Measurements from ENCODE around the gene ORAI2.
"Not testable (repeated sequence)": the region's sequence is repeated elsewhere in the genome, so short reads cannot be mapped to it uniquely, and the experiment has no call there.

ORAI2 gene

GRCh38 chr7:102446387-102447156, 13.2 kb downstream of the ORAI2 start:
- no peak for DNase-seq (ENCODE audit: low read depth)

DNA sequence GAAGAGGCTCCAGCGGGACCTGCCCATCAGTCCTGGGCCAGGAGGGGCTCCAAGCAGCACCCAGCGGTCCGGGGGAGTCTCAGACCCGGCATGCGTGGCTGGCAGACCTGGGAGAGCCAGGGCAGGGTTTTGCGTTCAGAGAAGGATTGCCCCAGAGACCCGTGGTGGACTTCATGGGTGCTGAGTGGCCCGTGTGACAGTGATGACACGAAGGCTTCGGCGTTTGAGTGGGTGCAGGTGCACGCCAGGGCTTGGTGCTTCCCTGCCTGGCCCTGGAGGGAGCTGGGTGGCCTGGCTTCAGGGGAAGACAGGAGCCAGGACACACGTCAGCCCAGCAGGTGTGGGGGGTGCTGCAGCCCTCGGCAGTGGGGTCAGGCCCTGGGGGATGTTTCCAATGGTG, 13.9 kb downstream of the ORAI2 start:
- no peak for DNase-seq (ENCODE audit: low read depth)

DNA sequence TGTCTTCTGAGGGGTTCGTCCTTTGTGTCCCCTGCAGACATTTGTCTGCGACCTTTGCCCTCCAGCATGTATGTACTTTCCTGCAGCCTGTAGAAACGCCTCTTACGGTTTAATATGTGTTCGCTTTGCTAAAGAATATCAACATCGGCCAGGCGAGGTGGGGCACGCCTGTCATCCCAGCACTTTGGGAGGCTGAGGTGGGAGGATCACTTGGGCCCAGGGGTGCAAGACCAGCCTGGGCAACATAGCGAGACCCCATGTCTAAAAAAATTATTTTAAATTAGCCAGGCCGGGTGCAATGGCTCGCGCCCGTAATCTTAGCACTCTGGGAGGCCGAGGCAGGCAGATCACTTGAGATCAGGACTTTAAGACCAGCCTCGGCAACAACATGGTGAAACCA, 15.8 kb downstream of the ORAI2 start:
- no peak for DNase-seq (ENCODE audit: low read depth)

- no peak for DNase-seq (ENCODE audit: low read depth)
These were observed 16.9 kb downstream of the ORAI2 start for GRCh38 chr7:102450242-102450641.

DNA sequence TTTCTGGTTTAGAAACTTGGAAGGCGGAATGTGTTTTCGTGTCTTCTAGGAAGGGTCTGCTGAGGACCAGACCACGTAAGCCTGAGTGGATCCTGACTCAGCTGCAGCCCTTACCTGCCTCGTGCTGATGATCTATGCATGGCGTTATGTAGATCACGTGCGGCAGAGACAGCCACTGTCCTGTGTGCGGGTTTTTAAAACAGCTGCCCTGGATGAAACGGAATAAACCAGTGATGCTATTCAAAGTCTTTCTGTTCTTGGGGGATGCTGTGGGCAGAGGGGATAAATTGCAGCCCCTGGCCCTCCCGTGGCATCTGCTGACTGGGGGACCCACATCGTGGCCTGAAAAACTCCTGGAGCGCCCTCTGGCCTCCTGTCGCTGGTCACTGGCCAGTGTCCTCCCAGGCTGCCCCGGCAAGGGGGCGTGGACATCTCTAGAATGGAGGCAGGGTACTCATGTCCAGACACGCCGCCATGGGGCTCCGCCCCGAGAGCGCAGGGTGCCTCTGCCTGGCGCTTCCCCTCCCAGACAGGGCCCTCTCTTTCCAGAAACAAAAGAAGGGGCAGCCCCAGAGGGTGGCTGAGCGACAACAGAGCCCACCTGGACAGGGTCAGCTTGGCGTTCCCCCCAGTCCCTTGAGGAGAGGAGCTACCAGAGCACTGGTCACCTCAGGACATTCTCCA, 18.1 kb downstream of the ORAI2 start:
- no peak for DNase-seq (ENCODE audit: low read depth)

DNA sequence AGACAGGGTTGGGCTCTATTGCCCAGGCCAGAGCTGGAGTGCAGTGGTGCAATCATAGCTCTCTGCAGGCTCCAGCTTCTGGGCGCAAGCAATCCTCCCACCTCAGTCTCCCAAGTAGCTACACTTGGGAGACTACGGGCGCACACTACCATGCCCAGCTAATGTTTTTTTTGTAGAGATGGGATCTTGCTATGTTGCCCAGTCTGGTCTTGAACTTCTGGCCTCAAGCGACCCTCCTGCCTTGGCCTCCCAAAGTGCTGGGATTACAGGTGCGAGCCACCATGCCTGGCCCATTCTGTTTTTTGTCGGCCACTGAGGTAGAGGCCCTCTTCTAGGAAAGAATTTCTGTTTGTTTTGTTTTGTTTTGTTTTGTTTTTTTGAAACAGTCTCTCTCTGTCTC, 19.1 kb downstream of the ORAI2 start:
- DNase-seq (ENCODE audit: low read depth), result no peak

- no peak for DNase-seq (ENCODE audit: low read depth)
These were observed 19.9 kb downstream of the ORAI2 start for GRCh38 chr7:102453319-102453718.

GRCh38 chr7:102454468-102454867, 21.1 kb downstream of the ORAI2 start:
- no peak for DNase-seq (ENCODE audit: low read depth)

GRCh38 chr7:102454932-102455331, 21.6 kb downstream of the ORAI2 start:
- not testable (repeated sequence) for DNase-seq (ENCODE audit: low read depth)

DNA sequence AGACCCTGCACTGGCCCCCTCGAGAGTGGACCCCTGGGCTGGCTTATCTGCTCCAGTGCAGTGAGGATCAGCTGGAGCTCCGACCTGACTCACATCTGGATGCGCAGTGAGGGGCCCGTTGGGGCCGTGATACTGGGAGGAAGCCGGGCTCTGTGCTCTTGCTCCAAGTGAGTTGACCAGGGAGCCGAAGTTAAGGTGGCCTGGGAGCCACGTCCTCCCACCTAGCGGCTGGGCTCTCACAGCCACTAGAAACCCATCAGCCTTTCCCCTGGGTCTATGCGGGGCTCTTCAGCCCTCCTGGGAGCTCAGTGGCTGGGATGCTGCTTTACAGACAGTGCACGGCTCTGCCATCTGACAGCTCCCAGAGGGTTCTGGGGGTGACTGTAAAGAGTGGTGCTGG, 22.2 kb downstream of the ORAI2 start:
- no peak for DNase-seq (ENCODE audit: low read depth)

- DNase-seq (ENCODE audit: low read depth), result no peak
These were observed 23.0 kb downstream of the ORAI2 start for GRCh38 chr7:102456327-102456726.

DNA sequence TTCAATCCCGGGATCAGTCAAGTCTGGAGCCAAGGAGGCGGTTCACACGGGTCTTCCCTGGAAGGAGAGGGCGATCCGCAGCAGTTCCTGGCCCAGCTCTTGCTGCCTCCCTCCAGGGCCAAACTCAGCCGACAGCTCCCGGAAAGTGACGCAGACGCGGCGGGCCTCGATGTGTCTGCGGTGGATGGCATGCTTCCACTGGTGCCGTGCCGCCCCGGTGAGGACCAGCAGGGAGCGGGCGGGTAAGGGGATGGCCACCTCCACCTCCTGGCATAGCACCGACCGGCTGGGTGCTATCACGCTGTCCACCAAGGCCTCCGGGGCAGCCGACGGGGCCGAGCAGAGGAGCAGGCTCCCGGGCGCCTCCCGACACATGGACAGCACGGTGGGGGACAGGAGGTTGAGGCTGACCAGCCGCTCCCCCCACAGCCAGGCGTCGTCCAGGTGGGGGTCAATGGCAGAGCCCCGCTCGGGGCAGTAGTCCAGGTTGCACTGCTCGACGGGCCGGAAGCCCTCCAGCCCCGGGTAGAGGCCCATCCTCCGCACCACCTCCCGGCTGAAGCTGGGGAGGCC, 24.1 kb downstream of the ORAI2 start:
- DNase-seq (ENCODE audit: low read depth), result no peak

DNA sequence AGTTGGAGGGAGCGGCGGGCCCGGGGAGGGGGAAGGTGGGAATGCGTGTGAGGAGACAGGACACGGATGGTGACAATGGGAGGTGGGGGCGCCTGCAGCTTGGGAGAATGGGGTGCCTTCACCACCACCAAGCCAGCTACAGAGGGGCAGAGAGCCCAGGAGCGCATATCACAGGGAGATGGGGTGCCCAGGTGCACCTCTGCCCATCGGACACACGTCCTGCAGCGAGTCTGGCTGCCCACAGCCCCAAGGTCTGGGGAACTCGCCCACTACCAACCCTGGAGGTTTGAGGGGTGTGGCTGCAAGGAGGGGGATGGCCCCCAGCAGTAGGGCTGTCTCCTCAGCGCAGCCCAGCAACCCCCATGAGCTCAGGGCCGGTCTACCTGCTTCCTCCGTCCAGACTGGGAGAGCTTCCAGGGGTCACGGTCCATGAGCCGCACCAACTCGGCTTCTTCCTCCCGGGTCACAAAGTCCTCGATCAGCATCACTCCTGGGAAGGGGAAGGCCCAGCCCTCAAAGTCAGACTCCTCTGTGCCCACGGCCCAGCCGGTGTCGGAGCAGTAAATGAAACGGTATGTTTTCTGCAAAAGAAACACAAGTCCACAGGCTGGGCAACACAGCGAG, 26.0 kb downstream of the ORAI2 start:
- no peak for DNase-seq (ENCODE audit: low read depth)

GRCh38 chr7:102460467-102460866, 27.1 kb downstream of the ORAI2 start:
- no peak for DNase-seq (ENCODE audit: low read depth)

DNA sequence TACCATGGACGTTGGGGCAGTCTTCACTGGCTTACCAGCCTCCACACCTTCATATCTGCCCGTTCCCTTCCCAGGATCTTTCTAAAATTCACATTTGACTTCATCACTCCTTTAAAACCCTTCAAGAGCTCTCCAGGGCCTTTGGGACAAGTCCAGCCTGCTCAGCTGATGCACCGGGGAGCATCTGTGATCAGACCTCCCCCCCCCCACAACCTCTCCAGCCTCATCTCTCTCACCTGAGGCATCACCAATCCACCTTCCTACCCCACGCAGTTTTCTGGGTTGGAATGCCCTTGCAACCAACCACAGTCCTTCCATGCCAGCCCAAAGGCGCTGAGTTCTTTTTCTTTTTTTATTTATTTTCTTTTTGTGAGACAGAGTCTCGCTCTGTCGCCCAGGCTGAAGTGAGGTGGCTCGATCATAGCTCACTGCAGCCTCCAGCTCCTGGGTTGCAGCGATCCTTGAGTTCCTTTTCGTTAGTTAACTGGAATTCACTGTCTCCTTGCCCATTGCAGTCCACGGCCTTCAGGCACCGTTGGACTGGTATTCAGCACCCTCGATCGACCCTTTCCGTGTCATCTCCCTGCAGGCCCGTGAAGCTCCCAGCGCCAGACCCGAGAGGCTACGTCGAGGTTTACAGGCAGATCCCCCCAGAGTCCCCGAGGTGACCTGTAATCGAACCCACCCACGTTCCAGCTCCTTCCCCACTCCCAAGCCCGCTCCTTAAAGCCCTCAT, 30.6 kb downstream of the ORAI2 start:
- DNase-seq (ENCODE audit: low read depth), result no peak

DNA sequence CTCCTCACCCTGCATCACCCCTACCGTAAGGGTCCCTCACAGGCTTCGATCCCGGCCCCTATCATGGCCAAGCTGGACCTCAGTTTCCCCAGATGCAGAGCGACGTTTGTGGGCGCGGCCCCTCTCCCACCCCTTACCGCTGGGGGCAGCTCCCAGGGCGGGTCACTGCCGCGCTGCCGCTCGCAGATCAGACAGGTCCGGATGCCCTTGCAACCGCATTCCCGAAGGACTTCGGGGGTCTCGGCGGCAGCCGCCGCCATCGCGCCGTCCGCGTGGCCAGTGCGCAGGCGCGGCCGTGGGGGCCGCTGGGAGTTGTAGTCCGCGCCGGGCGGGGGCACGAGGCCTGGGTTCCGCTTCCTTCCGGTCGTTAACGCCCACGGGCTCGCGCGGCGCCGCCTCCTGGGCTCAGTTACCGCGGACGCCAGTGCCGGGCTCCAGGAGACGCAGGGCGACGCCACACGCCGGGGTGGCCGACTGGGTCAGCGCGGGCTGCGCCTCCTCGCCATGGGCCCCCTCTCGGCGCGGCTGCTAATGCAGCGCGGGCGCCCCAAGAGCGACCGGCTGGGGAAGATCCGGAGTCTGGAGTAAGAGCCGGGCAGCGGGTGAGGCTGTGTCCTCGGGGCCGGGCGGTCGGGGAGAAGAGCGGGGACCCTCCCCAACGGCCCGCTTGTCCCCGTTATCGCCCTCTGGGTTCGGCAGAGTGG, 31.4 kb downstream of the ORAI2 start, which contains the start of the genes ALKBH4 and LRWD1:
Gene ALKBH4 (minus strand): TSS at position 287 of the 704 bp plus-strand sequence. CDS start 27 bp downstream, at position 260.
Gene LRWD1 (plus strand): TSS at position 408 of the 704 bp plus-strand sequence. CDS start 97 bp downstream, at position 505.
- DNase-seq (ENCODE audit: low read depth), result peak; percentile 88

DNA sequence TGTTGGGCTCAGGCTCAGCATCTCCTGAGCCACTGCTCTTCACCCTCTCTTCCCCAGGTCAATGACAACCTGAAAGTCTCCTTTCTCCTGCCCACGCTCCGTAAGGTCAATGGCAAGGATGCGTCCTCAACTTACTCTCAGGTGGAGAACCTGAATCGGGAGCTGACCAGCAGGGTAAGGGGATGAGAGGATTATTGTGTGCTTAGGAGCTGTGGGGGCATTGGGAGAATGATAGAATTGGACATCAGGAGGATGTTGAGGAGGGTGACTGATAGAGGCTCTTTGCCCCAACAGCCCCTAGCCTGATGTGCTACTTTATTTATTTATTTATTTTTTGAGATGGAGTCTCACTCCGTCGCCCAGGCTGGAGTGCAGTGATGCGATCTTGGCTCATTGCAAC, 32.7 kb downstream of the ORAI2 start:
- DNase-seq (ENCODE audit: low read depth), result no peak

GRCh38 chr7:102467581-102468477, 34.5 kb downstream of the ORAI2 start:
- DNase-seq (ENCODE audit: low read depth), result no peak

GRCh38 chr7:102468478-102469350, 35.3 kb downstream of the ORAI2 start:
- no peak for DNase-seq (ENCODE audit: low read depth)

Measured in T-helper 22 cell (primary cell).